ENCODE measurements around the gene SPCS2.
"Not testable (repeated sequence)": the region's sequence is repeated elsewhere in the genome, so short reads cannot be mapped to it uniquely, and the experiment has no call there.

SPCS2 gene

GRCh38 chr11:75014129-75014528, 65.1 kb downstream of the SPCS2 start:
- Histone ChIP-seq H3K27ac (no peak overlapping the region), H3K4me1 (ENCODE audit: control insufficient read depth in 1 of 2, insufficient read depth in 1 of 2, low read depth in 1 of 2, low read length in 1 of 2) (no peaks in the 10 kb centered on the region), H3K27me3 (no peaks in the 10 kb centered on the region)

GRCh38 chr11:75019200-75019599, 70.1 kb downstream of the SPCS2 start:
- H3K9me3 ChIP-seq; H3K4me1 ChIP-seq (ENCODE audit: control insufficient read depth in 1 of 2, insufficient read depth in 1 of 2, low read depth in 1 of 2, low read length in 1 of 2); H3K27ac ChIP-seq; H3K4me3 ChIP-seq (ENCODE audit: low read depth in 1 of 2, low read length in 1 of 2); H3K36me3 ChIP-seq; H3K27me3 ChIP-seq: not testable (repeated sequence)

More at GRCh38 chr11:75014129-75014528, 65.1 kb downstream of the SPCS2 start:
- peaks cover 35% of the 10 kb centered on the region for H3K36me3 ChIP-seq
- H3K9me3 ChIP-seq: no peaks in the 10 kb centered on the region
- TF ChIP-seq CTCF (IDR thresholded peaks at IDR 0.05): no peak
- no peak overlapping the region for H3K4me3 ChIP-seq (ENCODE audit: low read depth in 1 of 2, low read length in 1 of 2)

GRCh38 chr11:75020328-75020727, 71.3 kb downstream of the SPCS2 start:
- H3K27me3 ChIP-seq; H3K36me3 ChIP-seq; H3K4me1 ChIP-seq (ENCODE audit: control insufficient read depth in 1 of 2, insufficient read depth in 1 of 2, low read depth in 1 of 2, low read length in 1 of 2); H3K27ac ChIP-seq; H3K9me3 ChIP-seq; H3K4me3 ChIP-seq (ENCODE audit: low read depth in 1 of 2, low read length in 1 of 2): not testable (repeated sequence)

GRCh38 chr11:75022296-75022695, 73.2 kb downstream of the SPCS2 start:
- Histone ChIP-seq H3K4me3 (ENCODE audit: low read depth in 1 of 2, low read length in 1 of 2) (no peak overlapping the region), H3K9me3 (no peaks in the 10 kb centered on the region), H3K27ac (no peak overlapping the region), H3K36me3 (no peaks in the 10 kb centered on the region), H3K27me3 (no peaks in the 10 kb centered on the region), H3K4me1 (ENCODE audit: control insufficient read depth in 1 of 2, insufficient read depth in 1 of 2, low read depth in 1 of 2, low read length in 1 of 2) (no peaks in the 10 kb centered on the region)
- TF ChIP-seq CTCF (IDR thresholded peaks at IDR 0.05): no peak

- Histone ChIP-seq H3K27me3 (no peaks in the 10 kb centered on the region), H3K36me3 (no peaks in the 10 kb centered on the region), H3K9me3 (no peaks in the 10 kb centered on the region), H3K4me1 (ENCODE audit: control insufficient read depth in 1 of 2, insufficient read depth in 1 of 2, low read depth in 1 of 2, low read length in 1 of 2) (no peaks in the 10 kb centered on the region), H3K27ac (no peak overlapping the region), H3K4me3 (ENCODE audit: low read depth in 1 of 2, low read length in 1 of 2) (no peak overlapping the region)
- peak; percentile 89 for TF ChIP-seq CTCF (IDR thresholded peaks at IDR 0.05)
Observed at GRCh38 chr11:75022759-75023396, 73.8 kb downstream of the SPCS2 start.

- Histone ChIP-seq H3K4me3 (ENCODE audit: low read depth in 1 of 2, low read length in 1 of 2) (no peak overlapping the region), H3K9me3 (no peaks in the 10 kb centered on the region), H3K4me1 (ENCODE audit: control insufficient read depth in 1 of 2, insufficient read depth in 1 of 2, low read depth in 1 of 2, low read length in 1 of 2) (no peaks in the 10 kb centered on the region), H3K27ac (no peak overlapping the region), H3K27me3 (no peaks in the 10 kb centered on the region), H3K36me3 (no peaks in the 10 kb centered on the region)
- TF ChIP-seq CTCF (IDR thresholded peaks at IDR 0.05): no peak
Observed at GRCh38 chr11:75023446-75024067, 74.5 kb downstream of the SPCS2 start.
